Thoracic aorta (tissue), 2 donors: ENCODE results near the gene IL6. TPM values are rescaled to one million over a fixed set of nuclear protein-coding genes. Genes with fewer than 3 reads are reported as not detected.

ENCODE experiments used
- ATAC-seq: fragments of 150-250 bp; one replicate; pipeline ENCODE4 v1.8.0; 2017; ENCODE audit warnings: low read depth; ENCODE audit not compliant: insufficient number of reproducible peaks, low FRiP score
- DNase-seq: peaks from one replicate; pipeline ENCODE4 v3.0.0-alpha.2; 2020; ENCODE audit warnings: low spot score
- H3K27ac ChIP-seq, 2 donors: fragments of 200-600 bp; sonication (generic); 1 replicate in 1 of 2; 2 replicates in 1 of 2; pipeline ENCODE4 v1.5.1; 2016; ENCODE audit warnings: mild to moderate bottlenecking in 2 of 2, moderate library complexity in 2 of 2
- H3K27me3 ChIP-seq: fragments of 200-600 bp; sonication (generic); replicated peaks from 2 replicates; pipeline ENCODE4 v1.6.0; 2016; ENCODE audit warnings: mild to moderate bottlenecking; ENCODE audit not compliant: insufficient read depth
- H3K36me3 ChIP-seq: fragments of 200-600 bp; sonication (generic); one replicate; pipeline ENCODE4 v1.5.1; 2016
- H3K4me1 ChIP-seq, 2 donors: fragments of 200-600 bp; sonication (generic); 1 replicate in 1 of 2; 2 replicates in 1 of 2; pipeline versions ENCODE4 v1.5.1 to v1.6.0; 2016; ENCODE audit warnings: low read depth in 2 of 2, mild to moderate bottlenecking in 1 of 2; ENCODE audit not compliant: control insufficient read depth in 1 of 2
- H3K4me3 ChIP-seq: fragments of 200-600 bp; sonication (generic); 2 replicates; pipeline ENCODE4 v1.5.1; 2016; ENCODE audit warnings: mild to moderate bottlenecking
- H3K9me3 ChIP-seq: fragments of 200-600 bp; sonication (generic); 2 replicates; pipeline ENCODE4 v1.5.1; 2016
- CTCF ChIP-seq: fragments of 200-600 bp; sonication (generic); IDR thresholded peaks from one replicate; pipeline ENCODE4 v1.5.1; 2019; ENCODE audit warnings: antibody characterized with exemption
- total RNA-seq, 2 donors: library from RNA; depleted of rRNA; stranded (reverse); fragments of >200 nt; gene quantifications; one replicate each; pipeline versions ENCODE4 v1.1.0 to v1.2.3, GENCODE V29; 2016

Gene IL6
- total RNA-seq, 2 donors from 2014 or later: 15.7 to 151 TPM

- no peaks in the 10 kb centered on the region for H3K4me1 ChIP-seq
- H3K4me3 ChIP-seq: no peak overlapping the region
- H3K27ac ChIP-seq: no peak overlapping the region
- no peaks in the 10 kb centered on the region for H3K27me3 ChIP-seq
- DNase-seq: no peak
- no peaks in the 10 kb centered on the region for H3K9me3 ChIP-seq
- H3K36me3 ChIP-seq: no peaks in the 10 kb centered on the region
- TF ChIP-seq CTCF: no peak
- no peak for ATAC-seq
These were observed 32.3 kb upstream of the IL6 start for GRCh38 chr7:22694597-22695207.

GRCh38 chr7:22695476-22696132 is 31.4 kb upstream of the IL6 start:
- no peaks in the 10 kb centered on the region for H3K27me3 ChIP-seq
- DNase-seq: no peak
- H3K4me1 ChIP-seq: no peaks in the 10 kb centered on the region
- H3K4me3 ChIP-seq: no peak overlapping the region
- no peaks in the 10 kb centered on the region for H3K36me3 ChIP-seq
- ATAC-seq: no peak
- no peak overlapping the region for H3K27ac ChIP-seq
- TF ChIP-seq CTCF: no peak
- no peaks in the 10 kb centered on the region for H3K9me3 ChIP-seq

GRCh38 chr7:22696541-22697228 is 30.3 kb upstream of the IL6 start:
- no peaks in the 10 kb centered on the region for H3K27me3 ChIP-seq
- no peak for DNase-seq
- no peaks in the 10 kb centered on the region for H3K36me3 ChIP-seq
- no peak for TF ChIP-seq CTCF
- no peak overlapping the region for H3K4me3 ChIP-seq
- ATAC-seq: no peak
- no peak overlapping the region for H3K27ac ChIP-seq
- no peaks in the 10 kb centered on the region for H3K4me1 ChIP-seq
- no peaks in the 10 kb centered on the region for H3K9me3 ChIP-seq

- TF ChIP-seq CTCF: no peak
- H3K36me3 ChIP-seq: no peaks in the 10 kb centered on the region
- H3K27ac ChIP-seq: no peak overlapping the region
- no peak overlapping the region for H3K4me3 ChIP-seq
- no peaks in the 10 kb centered on the region for H3K4me1 ChIP-seq
- no peak for ATAC-seq
- DNase-seq: no peak
- H3K9me3 ChIP-seq: no peaks in the 10 kb centered on the region
- H3K27me3 ChIP-seq: no peaks in the 10 kb centered on the region
These were observed 29.6 kb upstream of the IL6 start for GRCh38 chr7:22697322-22697859.

GRCh38 chr7:22697876-22698606 is 29.0 kb upstream of the IL6 start:
- Histone ChIP-seq H3K27ac (no peak overlapping the region), H3K9me3 (no peaks in the 10 kb centered on the region), H3K4me3 (no peak overlapping the region), H3K4me1 (no peaks in the 10 kb centered on the region), H3K27me3 (no peaks in the 10 kb centered on the region), H3K36me3 (no peaks in the 10 kb centered on the region)
- no peak for DNase-seq
- TF ChIP-seq CTCF: no peak
- no peak for ATAC-seq
